OCI-LY1 (cell line): ENCODE data around the gene MTPN.

Source experiments
- H2AFZ ChIP-seq: fragments of 200-600 bp; sonication (generic), shearing (Covaris generic); 2 replicates; pipeline ENCODE4 v1.6.0; 2014; ENCODE audit warnings: antibody characterized with exemption, mild to moderate bottlenecking, low read length
- H3F3A ChIP-seq: fragments of 200-600 bp; sonication (generic), shearing (Covaris generic); 2 replicates; pipeline ENCODE4 v1.6.0; 2014; ENCODE audit warnings: mild to moderate bottlenecking, antibody characterized with exemption, low read length, moderate library complexity; ENCODE audit not compliant: insufficient read depth
- H3K27ac ChIP-seq: fragments of 200-600 bp; sonication (generic); 2 replicates; pipeline ENCODE4 v1.5.1; 2014; ENCODE audit warnings: low read length, mixed run types, mild to moderate bottlenecking, low read depth; ENCODE audit not compliant: poor library complexity, severe bottlenecking
- H3K27me3 ChIP-seq: fragments of 200-600 bp; sonication (generic); 2 replicates; pipeline ENCODE4 v1.6.0; 2014; ENCODE audit warnings: antibody characterized with exemption, mild to moderate bottlenecking, low read length, moderate library complexity; ENCODE audit not compliant: insufficient read depth
- H3K36me3 ChIP-seq: fragments of 200-600 bp; sonication (generic); 2 replicates; pipeline ENCODE4 v1.6.1; 2014; ENCODE audit warnings: mild to moderate bottlenecking, antibody characterized with exemption, low read length, moderate library complexity, mixed read lengths; ENCODE audit not compliant: insufficient read depth
- H3K4me1 ChIP-seq: fragments of 200-600 bp; sonication (generic); 2 replicates; pipeline ENCODE4 v1.5.1; 2014; ENCODE audit warnings: mild to moderate bottlenecking, low read length, moderate library complexity; ENCODE audit not compliant: insufficient read depth, severe bottlenecking
- H3K4me2 ChIP-seq: fragments of 200-600 bp; sonication (generic), shearing (Covaris generic); 2 replicates; pipeline ENCODE4 v1.6.1; 2014; ENCODE audit warnings: low read length
- H3K4me3 ChIP-seq: fragments of 200-600 bp; sonication (generic); 2 replicates; pipeline ENCODE4 v1.5.1; 2014; ENCODE audit warnings: low read length, low read depth, mild to moderate bottlenecking, mixed read lengths; ENCODE audit not compliant: poor library complexity, severe bottlenecking
- H3K79me2 ChIP-seq: fragments of 200-600 bp; shearing (Covaris generic); 2 replicates; pipeline ENCODE4 v1.6.1; 2016; ENCODE audit warnings: mixed run types, low read length, mixed read lengths; ENCODE audit not compliant: insufficient read depth
- H3K9ac ChIP-seq: fragments of 200-600 bp; sonication (generic), shearing (Covaris generic); 2 replicates; pipeline ENCODE4 v1.6.1; 2014; ENCODE audit warnings: mild to moderate bottlenecking, low read length, mixed read lengths
- H3K9me2 ChIP-seq: fragments of 200-600 bp; sonication (generic), shearing (Covaris generic); 2 replicates; pipeline ENCODE4 v1.6.1; 2014; ENCODE audit warnings: low read depth, mild to moderate bottlenecking, low read length, mixed read lengths
- H3K9me3 ChIP-seq: fragments of 200-600 bp; shearing (Covaris generic); 2 replicates; pipeline ENCODE4 v1.6.1; 2014; ENCODE audit warnings: low read length, mixed read lengths
- H4K20me1 ChIP-seq: fragments of 200-600 bp; sonication (generic), shearing (Covaris generic); 2 replicates; pipeline ENCODE4 v1.6.0; 2016; ENCODE audit warnings: mild to moderate bottlenecking, low read length; ENCODE audit not compliant: insufficient read depth
- EZH2 ChIP-seq: fragments of 200-600 bp; sonication (generic), shearing (Covaris generic); IDR thresholded peaks from 2 replicates; pipeline ENCODE4 v1.8.0; 2017; ENCODE audit warnings: borderline replicate concordance, mixed run types, mild to moderate bottlenecking, antibody characterized with exemption, low read length, moderate library complexity, mixed read lengths
- TF ChIP-seq, protein P1 (sequence below): fragments of 200-600 bp; sonication (generic), shearing (Covaris generic); IDR thresholded peaks from 2 replicates; pipeline ENCODE4 v1.5.1; 2017; ENCODE audit warnings: mild to moderate bottlenecking, antibody characterized with exemption, low read length, moderate library complexity, mixed read lengths

The MTPN gene

DNA sequence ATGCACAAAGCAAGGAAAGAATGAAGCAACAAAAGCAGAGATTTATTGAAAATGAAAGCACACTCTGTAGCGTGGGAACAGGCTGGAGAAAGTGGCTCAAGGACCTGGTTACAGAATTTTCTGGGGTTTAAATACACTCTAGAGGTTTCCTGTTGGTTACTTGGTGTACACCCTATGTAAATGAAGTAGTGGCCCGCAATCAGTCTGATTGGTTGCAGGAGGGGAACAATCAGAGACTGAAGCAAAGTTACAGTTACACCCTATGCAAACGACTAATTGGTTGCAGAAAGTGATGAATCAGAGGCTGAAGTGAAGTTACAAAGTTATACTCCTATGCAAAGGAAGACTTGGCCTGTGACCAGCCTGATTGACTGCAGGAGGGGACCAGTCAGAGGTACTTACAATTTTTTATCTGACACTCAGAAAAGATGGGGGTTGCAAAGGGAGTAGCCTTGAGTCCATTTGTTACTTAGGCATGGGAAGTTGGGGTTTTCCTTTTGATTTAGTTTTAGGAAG is 3.6 kb upstream of the MTPN start:
- Histone ChIP-seq H3K36me3 (peaks cover under 1% of the 10 kb centered on the region), H2AFZ (no peak overlapping the region), H3K9me3 (0 out of 2 replicates have a peak, but pooled peaks cover 3% of the 10 kb centered on the region), H3K79me2 (peaks cover 13% of the 10 kb centered on the region), H3K27ac (no peak overlapping the region), H3F3A (no peaks in the 10 kb centered on the region), H3K4me1 (peaks cover 19% of the 10 kb centered on the region), H3K9ac (no peak overlapping the region), H3K9me2 (no peaks in the 10 kb centered on the region), H3K27me3 (no peaks in the 10 kb centered on the region), H3K4me2 (no peak overlapping the region), H3K4me3 (no peak overlapping the region), H4K20me1 (no peaks in the 10 kb centered on the region; the same call in 1 of the 2 replicates)
- TF ChIP-seq, protein P1, sequence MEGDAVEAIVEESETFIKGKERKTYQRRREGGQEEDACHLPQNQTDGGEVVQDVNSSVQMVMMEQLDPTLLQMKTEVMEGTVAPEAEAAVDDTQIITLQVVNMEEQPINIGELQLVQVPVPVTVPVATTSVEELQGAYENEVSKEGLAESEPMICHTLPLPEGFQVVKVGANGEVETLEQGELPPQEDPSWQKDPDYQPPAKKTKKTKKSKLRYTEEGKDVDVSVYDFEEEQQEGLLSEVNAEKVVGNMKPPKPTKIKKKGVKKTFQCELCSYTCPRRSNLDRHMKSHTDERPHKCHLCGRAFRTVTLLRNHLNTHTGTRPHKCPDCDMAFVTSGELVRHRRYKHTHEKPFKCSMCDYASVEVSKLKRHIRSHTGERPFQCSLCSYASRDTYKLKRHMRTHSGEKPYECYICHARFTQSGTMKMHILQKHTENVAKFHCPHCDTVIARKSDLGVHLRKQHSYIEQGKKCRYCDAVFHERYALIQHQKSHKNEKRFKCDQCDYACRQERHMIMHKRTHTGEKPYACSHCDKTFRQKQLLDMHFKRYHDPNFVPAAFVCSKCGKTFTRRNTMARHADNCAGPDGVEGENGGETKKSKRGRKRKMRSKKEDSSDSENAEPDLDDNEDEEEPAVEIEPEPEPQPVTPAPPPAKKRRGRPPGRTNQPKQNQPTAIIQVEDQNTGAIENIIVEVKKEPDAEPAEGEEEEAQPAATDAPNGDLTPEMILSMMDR: no peak
- no peak for TF ChIP-seq EZH2

DNA sequence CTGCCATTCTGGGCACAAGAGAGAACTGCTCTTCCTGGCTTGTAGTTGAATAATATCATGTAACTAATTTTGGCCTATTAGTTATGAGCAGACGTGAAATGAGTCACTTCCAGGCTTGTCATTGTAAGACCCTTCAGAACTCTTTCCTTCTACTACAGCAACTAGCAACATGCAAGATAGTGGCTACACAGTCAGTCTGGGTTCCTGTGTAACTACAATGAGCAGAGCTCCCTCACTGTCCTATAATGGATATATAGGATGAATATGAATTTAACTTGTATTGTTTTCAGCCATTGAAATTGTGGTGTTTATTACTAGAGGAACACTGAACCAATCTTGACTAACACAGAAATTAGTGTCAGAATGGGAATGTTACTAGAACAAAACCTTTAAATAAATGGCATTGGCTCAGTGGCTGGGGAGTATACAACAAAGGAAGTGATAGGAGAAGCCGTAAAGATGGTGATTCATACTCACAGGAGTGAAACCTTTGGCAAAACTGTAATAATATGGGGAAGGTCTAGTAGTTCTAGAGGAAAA is 2.9 kb upstream of the MTPN start:
- no peak overlapping the region for H3K9ac ChIP-seq
- no peaks in the 10 kb centered on the region; the same call in 1 of the 2 replicates for H4K20me1 ChIP-seq
- no peaks in the 10 kb centered on the region for H3K27me3 ChIP-seq
- no peak overlapping the region for H3K4me3 ChIP-seq
- no peaks in the 10 kb centered on the region for H3F3A ChIP-seq
- no peak overlapping the region for H3K27ac ChIP-seq
- peaks cover 25% of the 10 kb centered on the region for H3K4me1 ChIP-seq
- no peaks in the 10 kb centered on the region for H3K9me2 ChIP-seq
- peaks cover 19% of the 10 kb centered on the region for H3K79me2 ChIP-seq
- no peak overlapping the region for H3K4me2 ChIP-seq
- no peak overlapping the region for H2AFZ ChIP-seq
- peaks cover 6% of the 10 kb centered on the region; the same call in 1 of the 2 replicates for H3K36me3 ChIP-seq
- no peak for TF ChIP-seq EZH2
- TF ChIP-seq, protein P1: no peak
- H3K9me3 ChIP-seq: no peaks in the 10 kb centered on the region

DNA sequence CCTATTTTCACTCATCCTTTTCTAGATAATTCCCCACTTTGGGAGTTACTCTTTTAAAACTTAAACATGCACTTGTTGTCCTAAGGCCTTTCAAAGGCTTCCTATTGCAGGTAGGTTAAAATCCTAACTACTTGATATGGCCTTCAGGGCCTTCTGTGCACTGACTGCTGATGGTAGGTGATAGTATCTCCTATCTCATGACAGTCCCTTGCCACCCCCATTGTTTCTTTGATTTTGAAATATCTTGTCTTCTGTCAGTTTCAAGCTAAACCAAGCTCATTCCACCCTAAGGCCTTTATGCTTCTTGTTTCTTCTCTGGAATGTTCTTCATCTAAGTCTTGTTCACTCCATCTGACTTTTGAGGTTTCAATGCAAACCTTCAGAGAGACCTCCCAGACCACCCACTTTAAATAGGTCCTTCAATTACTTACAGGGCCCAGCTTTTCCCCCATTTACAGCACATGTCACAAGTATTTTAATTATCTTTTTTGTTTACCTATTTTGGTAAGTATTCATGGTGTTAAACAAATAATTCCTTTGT is 2.4 kb upstream of the MTPN start:
- Histone ChIP-seq H3K79me2 (peaks cover 24% of the 10 kb centered on the region), H3K36me3 (peaks cover 9% of the 10 kb centered on the region; the same call in 1 of the 2 replicates), H4K20me1 (no peaks in the 10 kb centered on the region; the same call in 1 of the 2 replicates), H3K4me2 (no peak overlapping the region), H3F3A (no peaks in the 10 kb centered on the region), H3K9ac (no peak overlapping the region), H3K4me3 (no peak overlapping the region), H3K27ac (no peak overlapping the region), H3K9me3 (no peaks in the 10 kb centered on the region), H3K27me3 (no peaks in the 10 kb centered on the region), H2AFZ (no peak overlapping the region), H3K4me1 (peaks cover 31% of the 10 kb centered on the region), H3K9me2 (no peaks in the 10 kb centered on the region)
- TF ChIP-seq EZH2: no peak
- TF ChIP-seq, protein P1: no peak
